ENCODE results near the gene INTS13.
A peak's percentile ranks its signal among the peaks of the same experiment; 100 is the strongest.

Gene INTS13

DNA sequence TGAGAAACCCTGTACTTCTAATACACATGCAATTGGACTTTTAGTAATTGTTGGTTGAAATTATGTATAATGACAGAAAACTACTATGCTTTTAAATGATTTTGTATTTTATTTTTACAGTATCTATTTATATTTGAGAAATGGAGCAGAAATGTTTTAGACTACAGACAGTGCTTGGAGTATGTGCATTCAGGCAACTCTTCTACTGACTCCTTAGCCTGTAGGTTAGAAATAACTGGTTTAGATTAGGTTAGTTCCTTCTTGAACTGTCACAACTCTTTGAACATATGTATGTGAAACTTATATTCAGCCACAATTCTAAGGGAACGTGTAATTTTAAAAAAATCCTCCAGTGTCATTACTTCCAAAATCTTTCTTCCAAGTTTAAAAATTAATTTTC, 2.2 kb upstream of the INTS13 start:
- TF ChIP-seq GATA2 (IDR thresholded peaks at IDR 0.05; ENCODE audit: low read depth, low read length): no peak
- no peak for TF ChIP-seq GATA3 (IDR thresholded peaks at IDR 0.05; ENCODE audit: low read depth, low read length)

DNA sequence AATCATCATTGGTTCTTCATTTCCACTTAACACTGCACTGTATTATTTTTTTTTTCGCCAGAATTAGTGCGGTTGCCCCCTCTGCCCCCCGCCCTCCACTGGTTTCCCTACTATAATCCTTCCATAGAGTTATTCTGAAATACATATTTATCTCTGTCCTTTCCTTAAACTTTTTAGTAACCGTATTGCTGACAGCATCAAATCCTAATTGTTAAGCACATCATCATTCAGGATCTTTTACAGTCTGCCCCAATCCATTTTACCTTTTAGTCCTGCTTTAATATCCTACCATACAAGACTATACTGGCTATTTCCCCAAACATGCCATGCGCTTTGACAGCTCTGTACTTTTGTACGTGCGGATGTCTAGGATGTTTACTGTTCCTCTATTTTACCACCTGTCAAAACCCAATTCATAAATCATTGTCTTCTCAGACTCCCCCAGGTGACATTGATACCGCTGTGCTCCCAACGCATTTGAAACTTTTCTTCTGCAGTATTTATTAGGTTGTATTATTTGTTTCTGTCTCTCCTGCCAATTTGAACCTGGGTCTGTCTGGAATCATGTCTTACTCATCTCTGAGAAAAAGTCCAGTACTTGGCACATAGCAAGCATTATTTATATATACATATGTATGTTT, 1.5 kb upstream of the INTS13 start:
- TF ChIP-seq GATA3 (IDR thresholded peaks at IDR 0.05; ENCODE audit: low read depth, low read length) (no peak), GATA2 (IDR thresholded peaks at IDR 0.05; ENCODE audit: low read depth, low read length) (no peak)

DNA sequence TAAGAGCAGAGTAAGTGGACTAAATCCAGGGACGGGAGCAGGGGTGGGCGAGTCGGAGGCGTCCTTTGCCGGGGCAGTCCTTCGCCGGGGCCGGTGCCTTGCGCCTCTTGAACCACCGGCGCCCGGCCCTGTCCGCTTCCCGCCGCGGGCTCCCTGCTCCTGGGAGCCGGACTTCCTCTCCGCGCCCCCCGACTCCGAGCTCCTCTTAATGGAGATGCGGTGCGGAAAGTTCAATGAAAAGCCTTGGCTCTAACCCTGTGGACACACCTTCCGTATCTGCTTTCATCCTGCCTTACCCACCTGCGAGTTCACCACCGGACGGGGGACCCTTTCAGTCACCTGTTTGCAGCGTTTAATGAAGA, 901 bp upstream of the INTS13 start:
- TF ChIP-seq GATA2 (IDR thresholded peaks at IDR 0.05; ENCODE audit: low read depth, low read length) (no peak), GATA3 (IDR thresholded peaks at IDR 0.05; ENCODE audit: low read depth, low read length) (no peak)

DNA sequence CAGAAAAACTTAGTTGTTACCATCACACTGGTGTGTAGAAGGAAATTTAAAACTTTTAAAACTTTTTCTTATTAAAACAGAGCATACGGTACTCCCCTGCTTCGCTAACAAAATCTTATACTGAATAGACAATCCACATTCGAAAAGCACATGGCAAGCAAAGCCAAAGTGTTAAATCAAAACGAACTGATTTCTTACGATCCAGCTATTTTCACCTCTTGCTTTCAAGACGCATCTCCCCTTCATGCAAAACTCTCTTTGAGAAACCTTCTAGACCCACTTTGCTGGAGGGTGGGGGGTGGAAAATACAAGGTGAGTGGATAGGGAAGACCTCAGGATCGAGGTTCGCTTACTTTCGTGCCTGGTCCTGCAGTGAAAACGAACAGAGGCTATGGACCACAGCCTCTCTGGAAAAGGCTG, 328 bp downstream of the INTS13 start:
- TF ChIP-seq GATA2 (IDR thresholded peaks at IDR 0.05; ENCODE audit: low read depth, low read length) (no peak), GATA3 (IDR thresholded peaks at IDR 0.05; ENCODE audit: low read depth, low read length) (no peak)

DNA sequence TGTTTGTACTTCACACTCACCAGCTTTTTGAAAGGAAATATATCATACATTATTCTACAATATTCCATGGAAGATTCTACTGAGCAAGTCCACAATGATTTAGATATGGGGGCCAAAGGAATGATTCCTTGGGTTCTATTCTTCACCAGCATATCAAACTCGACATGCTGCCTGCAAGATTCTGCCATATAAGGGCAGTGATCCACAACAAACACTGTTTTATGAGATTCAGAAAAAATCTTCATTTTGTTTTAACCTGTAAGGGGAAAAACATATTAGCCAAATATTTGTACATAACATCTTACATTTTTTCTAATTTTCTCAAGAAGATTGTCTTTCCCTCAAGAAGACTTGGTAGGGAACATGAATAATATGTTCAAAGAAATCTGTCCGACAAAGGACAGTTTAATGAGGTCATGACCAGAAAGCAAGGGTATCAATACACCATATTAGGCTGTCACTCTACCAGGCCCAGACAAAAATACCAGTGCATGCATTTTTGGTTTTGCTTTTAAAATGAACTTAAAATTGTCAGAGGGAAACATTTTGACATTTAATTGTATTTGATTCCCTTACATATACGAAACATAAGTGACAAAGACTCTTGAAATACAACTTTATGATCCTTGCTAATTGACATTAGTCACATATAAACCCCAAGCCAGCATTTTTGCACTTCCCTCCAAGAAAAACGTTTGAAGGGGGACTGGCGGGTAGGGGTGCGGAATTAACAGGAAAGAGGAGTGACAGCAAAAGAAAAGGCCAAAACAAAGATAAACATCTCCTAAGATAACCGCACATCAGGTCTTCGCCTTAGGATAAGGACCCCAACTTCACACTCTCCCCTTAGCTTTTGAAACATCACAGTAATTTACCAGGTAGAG, 980 bp downstream of the INTS13 start:
- TF ChIP-seq GATA2 (IDR thresholded peaks at IDR 0.05; ENCODE audit: low read depth, low read length) (peak; percentile 39; the same call in 1 of the 2 replicates), GATA3 (IDR thresholded peaks at IDR 0.05; ENCODE audit: low read depth, low read length) (no peak)

DNA sequence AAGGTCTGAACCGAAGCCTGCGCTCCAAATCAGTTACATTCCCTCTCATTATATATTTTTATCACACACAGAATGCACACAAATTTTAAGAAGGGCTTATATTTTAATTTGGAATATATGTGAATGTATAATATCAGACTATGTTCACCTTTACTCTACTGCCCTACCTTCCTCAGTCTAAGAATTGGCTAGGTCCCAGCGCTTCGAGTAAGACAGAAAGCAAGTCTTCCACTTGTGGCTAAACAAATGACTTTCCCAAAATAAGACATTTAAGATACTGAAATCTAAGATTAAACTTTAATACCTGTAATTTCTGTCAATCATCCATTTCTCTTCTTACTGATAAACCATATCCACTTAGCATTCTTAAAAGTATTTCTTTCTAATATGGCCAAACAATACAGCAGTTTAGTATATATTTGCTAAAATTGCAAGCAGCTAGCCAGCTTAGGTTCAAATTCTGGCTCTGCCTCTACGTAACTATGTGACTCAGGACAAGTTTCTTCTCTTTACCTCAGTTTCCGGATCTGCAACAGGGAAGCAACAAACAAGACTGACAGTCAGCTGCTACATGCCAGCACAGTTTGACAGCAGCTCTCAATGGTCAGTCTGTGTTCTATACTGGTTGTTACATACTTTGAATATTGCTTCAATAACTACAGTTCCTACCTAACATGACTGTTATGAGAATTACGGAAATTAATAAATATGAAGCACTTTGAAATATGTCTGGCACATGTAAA, 2.0 kb downstream of the INTS13 start:
- no peak for TF ChIP-seq GATA2 (IDR thresholded peaks at IDR 0.05; ENCODE audit: low read depth, low read length)
- no peak for TF ChIP-seq GATA3 (IDR thresholded peaks at IDR 0.05; ENCODE audit: low read depth, low read length)

DNA sequence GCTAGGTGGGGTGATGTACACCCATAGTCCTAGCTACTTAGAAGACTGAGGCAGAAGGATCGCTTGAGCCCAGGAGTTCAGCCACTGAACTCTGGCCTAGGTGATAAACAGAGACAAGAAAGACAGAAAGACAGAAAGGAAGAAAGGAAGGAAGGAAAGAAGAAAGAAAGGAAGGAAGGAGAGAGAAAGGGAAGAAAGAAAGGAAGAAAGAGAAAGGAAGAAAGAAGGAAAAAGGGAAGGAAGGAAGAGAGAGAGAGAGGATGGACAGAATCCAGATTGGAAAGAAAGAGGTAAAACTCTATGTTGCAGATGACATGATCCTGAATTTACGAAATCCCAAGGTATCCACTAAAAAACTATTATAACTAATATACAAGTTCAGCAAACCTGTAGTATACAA, 8.2 kb downstream of the INTS13 start:
- TF ChIP-seq GATA3 (IDR thresholded peaks at IDR 0.05; ENCODE audit: low read depth, low read length) (no peak), GATA2 (IDR thresholded peaks at IDR 0.05; ENCODE audit: low read depth, low read length) (no peak)

DNA sequence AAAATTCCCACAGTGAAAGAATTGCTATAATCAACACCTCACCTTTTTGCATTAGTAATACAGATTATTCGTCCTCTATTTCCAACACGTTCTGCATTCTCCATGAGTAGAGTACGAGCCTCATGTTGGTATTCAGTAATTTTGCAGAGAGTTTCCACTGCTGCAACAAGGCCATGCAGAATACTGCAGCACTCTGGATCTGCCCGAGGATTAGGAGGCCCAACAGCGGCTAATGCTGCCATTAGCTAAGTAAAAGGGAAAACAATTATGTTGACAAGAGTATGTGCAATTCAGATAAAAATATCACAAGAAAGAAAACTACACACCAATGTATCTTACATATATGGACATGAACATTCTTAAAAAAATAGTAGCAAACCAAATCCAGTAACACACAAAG, 9.1 kb downstream of the INTS13 start:
- TF ChIP-seq GATA2 (IDR thresholded peaks at IDR 0.05; ENCODE audit: low read depth, low read length) (no peak), GATA3 (IDR thresholded peaks at IDR 0.05; ENCODE audit: low read depth, low read length) (no peak)

DNA sequence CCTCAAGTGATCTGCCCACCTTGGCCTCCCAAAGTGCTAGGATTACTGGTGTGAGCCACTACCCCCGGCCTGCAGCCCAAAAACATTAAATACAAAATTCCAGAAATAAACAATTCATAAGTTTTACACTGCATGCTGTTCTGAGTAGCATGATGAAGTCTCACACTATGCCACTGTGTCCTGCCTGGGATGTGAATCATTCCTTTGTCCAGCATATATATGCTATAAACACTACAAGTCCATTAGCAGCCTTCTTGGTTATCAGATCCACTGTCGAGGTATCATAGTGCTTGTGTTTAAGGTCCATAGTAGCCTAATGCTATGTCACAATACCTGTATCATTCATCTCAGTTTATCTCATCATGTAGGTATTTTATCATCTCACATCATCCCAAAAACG, 15.9 kb downstream of the INTS13 start:
- TF ChIP-seq GATA2 (IDR thresholded peaks at IDR 0.05; ENCODE audit: low read depth, low read length): no peak
- TF ChIP-seq GATA3 (IDR thresholded peaks at IDR 0.05; ENCODE audit: low read depth, low read length): no peak

DNA sequence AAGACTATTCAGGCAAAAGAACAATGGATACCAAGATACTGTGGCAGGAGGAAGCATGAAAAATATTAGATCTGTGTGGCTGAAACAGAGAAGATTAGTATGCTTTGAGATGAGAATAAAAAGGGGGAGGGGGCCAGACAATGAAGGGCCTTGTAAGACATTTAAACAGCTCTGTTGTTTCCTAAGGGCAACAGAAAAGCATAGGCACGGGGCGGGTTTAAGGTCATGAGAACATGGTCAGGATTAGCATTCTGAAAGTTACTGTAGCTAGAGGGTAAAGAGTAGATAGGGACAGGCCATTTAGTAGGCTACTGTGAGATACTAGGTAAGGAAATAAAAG, 18.6 kb downstream of the INTS13 start:
- no peak for TF ChIP-seq GATA3 (IDR thresholded peaks at IDR 0.05; ENCODE audit: low read depth, low read length)
- TF ChIP-seq GATA2 (IDR thresholded peaks at IDR 0.05; ENCODE audit: low read depth, low read length): no peak

DNA sequence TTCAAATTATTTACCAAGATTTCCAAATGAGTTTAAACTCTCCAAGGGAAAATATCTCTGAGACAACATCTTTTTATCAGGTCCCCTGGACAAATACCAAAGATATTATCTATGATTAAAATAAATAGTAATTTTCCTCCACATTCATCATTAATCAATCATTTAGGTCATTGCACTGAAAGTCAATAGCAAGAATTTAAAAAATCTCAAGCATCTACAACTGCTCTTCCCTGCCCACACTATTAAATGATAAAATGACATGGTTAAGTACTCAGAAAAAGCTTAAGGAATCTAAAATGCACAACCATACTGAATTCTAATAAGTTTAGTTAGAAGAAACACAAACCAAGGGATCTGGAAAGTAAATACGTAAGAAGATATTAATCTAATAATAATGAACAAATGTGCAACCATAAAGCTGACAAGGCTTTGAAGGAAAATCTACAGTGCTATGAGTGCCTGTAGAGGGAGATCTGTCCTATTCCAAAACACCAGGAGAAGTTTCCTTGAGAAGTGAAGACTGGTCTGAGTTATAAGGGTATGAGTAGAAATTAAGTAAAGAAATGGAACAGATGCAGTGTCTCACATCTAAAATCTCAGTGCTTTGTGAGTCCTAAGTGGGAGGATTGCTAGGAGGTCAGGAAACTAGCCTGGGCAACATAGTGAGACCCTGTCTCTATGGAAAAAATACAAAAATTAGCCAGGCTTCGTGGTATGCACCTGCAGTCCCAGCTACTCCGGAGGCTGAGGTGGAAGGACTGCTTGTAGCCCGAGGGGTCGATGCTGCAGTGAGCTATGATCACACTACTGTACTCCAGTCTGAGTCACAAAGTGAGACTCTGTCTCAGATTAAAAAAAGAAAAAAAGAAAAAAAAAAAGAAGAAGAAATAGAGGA, 19.2 kb downstream of the INTS13 start:
- TF ChIP-seq GATA3 (IDR thresholded peaks at IDR 0.05; ENCODE audit: low read depth, low read length): no peak
- TF ChIP-seq GATA2 (IDR thresholded peaks at IDR 0.05; ENCODE audit: low read depth, low read length): no peak

DNA sequence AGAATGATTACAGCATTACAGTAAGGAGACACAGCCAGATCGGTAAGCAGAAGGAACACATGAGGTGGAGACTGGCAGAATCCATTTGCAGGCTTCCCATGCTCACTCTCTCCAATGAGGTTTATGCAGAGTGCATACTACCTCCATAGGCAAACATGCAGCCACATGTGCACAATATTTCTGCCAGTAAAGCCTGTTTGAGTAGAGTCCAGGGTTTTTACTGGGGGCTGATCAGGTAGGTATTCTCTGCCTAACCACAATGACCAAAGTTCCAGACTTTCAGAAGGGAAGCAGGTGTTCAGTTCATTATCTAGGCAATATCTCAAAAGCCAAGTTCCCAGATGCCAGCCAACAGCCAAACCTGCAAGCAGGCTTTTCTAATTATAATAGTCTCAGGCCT, 31.1 kb downstream of the INTS13 start:
- TF ChIP-seq GATA3 (IDR thresholded peaks at IDR 0.05; ENCODE audit: low read depth, low read length) (peak; percentile 70; the same call in 1 of the 2 replicates), GATA2 (IDR thresholded peaks at IDR 0.05; ENCODE audit: low read depth, low read length) (peak; percentile 77)

DNA sequence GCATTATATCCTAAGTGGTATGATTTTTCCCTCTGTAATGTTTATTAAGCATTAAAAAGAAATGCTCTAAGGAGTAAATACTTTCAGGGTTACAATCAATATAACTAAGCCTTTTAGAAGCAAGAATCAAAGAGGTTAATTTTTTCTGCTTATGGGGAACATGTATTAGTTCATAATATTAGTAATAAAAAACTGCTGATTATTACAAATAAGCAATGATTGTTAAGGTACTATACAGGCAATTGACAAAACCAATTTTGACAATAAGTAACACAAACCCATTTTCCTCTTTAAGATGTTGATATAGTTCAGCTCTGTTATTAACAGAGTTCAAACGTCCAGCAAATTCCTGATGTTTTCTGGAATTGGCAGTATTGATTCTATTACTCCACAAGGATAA, 31.8 kb downstream of the INTS13 start:
- TF ChIP-seq GATA3 (IDR thresholded peaks at IDR 0.05; ENCODE audit: low read depth, low read length): no peak
- TF ChIP-seq GATA2 (IDR thresholded peaks at IDR 0.05; ENCODE audit: low read depth, low read length): no peak

DNA sequence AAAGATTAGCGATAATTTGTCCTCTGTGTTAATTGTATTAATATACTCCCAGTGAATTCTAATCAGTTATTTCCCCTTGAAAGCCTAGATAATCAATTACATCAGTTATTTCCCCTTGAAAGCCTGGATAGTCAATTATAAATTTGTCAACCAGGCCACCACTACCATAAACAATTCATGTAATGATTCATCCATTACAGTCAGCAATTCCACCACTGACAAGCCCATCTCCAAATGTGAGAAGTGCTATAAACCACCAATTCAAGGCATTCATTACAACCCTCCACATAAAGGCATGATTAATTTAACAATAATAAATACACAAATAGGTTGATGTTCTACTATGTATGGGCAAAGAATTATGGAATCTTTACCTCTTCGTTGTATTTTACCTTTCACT, 40.9 kb downstream of the INTS13 start:
- TF ChIP-seq GATA3 (IDR thresholded peaks at IDR 0.05; ENCODE audit: low read depth, low read length) (no peak), GATA2 (IDR thresholded peaks at IDR 0.05; ENCODE audit: low read depth, low read length) (no peak)
